ENCODE results near the gene CCDC134.

Gene CCDC134

DNA sequence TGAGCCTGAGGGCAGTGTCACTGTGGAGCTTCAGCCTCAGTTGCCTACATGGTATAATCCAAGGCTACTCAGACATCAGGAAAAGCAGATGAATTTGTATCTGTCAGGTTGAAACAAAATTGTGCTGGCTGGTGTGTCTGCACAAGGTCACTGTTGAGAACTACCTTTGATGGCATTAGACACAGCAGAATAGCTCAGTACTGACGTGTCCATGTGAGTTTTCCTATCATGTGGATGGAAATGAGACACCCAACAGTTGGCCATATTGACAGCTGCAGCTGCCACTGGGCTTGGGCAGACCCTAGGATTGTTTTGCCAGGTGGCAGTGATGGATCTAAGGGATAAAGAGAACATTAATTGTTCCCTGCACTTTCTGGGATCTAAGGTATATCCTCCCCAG lies 15.8 kb downstream of the CCDC134 start:
- no peak overlapping the region for H2BK12ac ChIP-seq (ENCODE audit: low read length)
- no peak overlapping the region for H3K4ac ChIP-seq (ENCODE audit: low read depth, low read length)
- peaks cover 5% of the 10 kb centered on the region for H3K9me3 ChIP-seq (ENCODE audit: insufficient read depth, low read depth, low read length)
- H2BK120ac ChIP-seq (ENCODE audit: insufficient read depth, low read length, poor library complexity): no peak overlapping the region
- DNase-seq: peak; percentile 89 to 97
- no peak overlapping the region for H4K8ac ChIP-seq (ENCODE audit: low read depth, low read length)
- no peak overlapping the region for H2AFZ ChIP-seq (ENCODE audit: insufficient read depth, low read length, poor library complexity)
- H3K79me1 ChIP-seq (ENCODE audit: low read length): no peaks in the 10 kb centered on the region
- H3K79me2 ChIP-seq (ENCODE audit: control insufficient read depth, insufficient read depth, low read length, poor library complexity): no peaks in the 10 kb centered on the region
- peaks cover 0 to 9% of the 10 kb centered on the region in 2 experiments for H3K4me1 ChIP-seq (ENCODE audit: control insufficient read depth in 1 of 2, insufficient read depth in 2 of 2, low read length in 2 of 2)
- no peak overlapping the region for H2BK5ac ChIP-seq (ENCODE audit: low read depth, low read length, poor library complexity)
- H3K4me3 ChIP-seq (ENCODE audit: low read depth, low read length): no peak overlapping the region
- no peak overlapping the region for H3K18ac ChIP-seq (ENCODE audit: low read length)
- WGBS (ENCODE audit: extremely low coverage, insufficient coverage, insufficient read length): no CpG with 5 or more reads among the region's 1 CpG
- H3K23ac ChIP-seq (ENCODE audit: low read length): no peak overlapping the region
- H4K12ac ChIP-seq (ENCODE audit: low read depth, low read length): no peak overlapping the region
- H3K14ac ChIP-seq (ENCODE audit: low read length): no peak overlapping the region
- H3K9ac ChIP-seq (ENCODE audit: low read length): no peak overlapping the region
- H3K27ac ChIP-seq (ENCODE audit: low read depth, low read length): no peak overlapping the region
- no peaks in the 10 kb centered on the region for H3K27me3 ChIP-seq (ENCODE audit: insufficient read depth, low read length)
- H2AK5ac ChIP-seq (ENCODE audit: low read length): no peak overlapping the region
- H3K36me3 ChIP-seq (ENCODE audit: control insufficient read depth in 1 of 2, insufficient read depth in 2 of 2, low read length in 2 of 2): peaks cover 0 to 14% of the 10 kb centered on the region in 2 experiments
- no peak overlapping the region for H3K4me2 ChIP-seq (ENCODE audit: low read length)
- no peak overlapping the region for H4K91ac ChIP-seq (ENCODE audit: low read depth, low read length)

DNA sequence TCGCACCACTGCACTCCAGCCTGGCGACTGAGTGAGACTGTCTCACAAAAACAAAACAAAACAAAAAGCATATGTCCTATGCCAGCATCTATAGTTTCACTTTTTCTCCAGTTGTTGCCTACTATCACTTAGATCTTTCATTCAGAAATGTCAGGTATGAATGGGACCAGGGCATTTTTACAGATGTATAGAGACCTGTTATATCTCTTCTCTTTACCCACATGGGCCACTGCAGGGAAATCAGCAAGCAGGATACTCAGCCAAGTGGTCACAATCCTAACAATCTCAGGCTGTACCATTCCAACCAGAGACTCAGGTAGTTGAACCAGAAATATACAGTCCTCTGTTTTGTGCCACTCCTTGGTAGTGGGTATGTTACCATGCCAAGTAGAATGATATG lies 16.4 kb downstream of the CCDC134 start:
- no peak overlapping the region for H3K4me3 ChIP-seq (ENCODE audit: low read depth, low read length)
- no peak overlapping the region for H2AK5ac ChIP-seq (ENCODE audit: low read length)
- no peak overlapping the region for H3K4ac ChIP-seq (ENCODE audit: low read depth, low read length)
- H4K91ac ChIP-seq (ENCODE audit: low read depth, low read length): no peak overlapping the region
- H3K79me2 ChIP-seq (ENCODE audit: control insufficient read depth, insufficient read depth, low read length, poor library complexity): no peaks in the 10 kb centered on the region
- no peaks in the 10 kb centered on the region for H3K79me1 ChIP-seq (ENCODE audit: low read length)
- H4K8ac ChIP-seq (ENCODE audit: low read depth, low read length): no peak overlapping the region
- H3K27ac ChIP-seq (ENCODE audit: low read depth, low read length): no peak overlapping the region
- H3K9me3 ChIP-seq (ENCODE audit: insufficient read depth, low read depth, low read length): peaks cover 5% of the 10 kb centered on the region
- H3K36me3 ChIP-seq (ENCODE audit: control insufficient read depth in 1 of 2, insufficient read depth in 2 of 2, low read length in 2 of 2): peaks cover 0 to 14% of the 10 kb centered on the region in 2 experiments
- no peak overlapping the region for H3K4me2 ChIP-seq (ENCODE audit: low read length)
- no peak overlapping the region for H3K18ac ChIP-seq (ENCODE audit: low read length)
- H3K9ac ChIP-seq (ENCODE audit: low read length): no peak overlapping the region
- no peak overlapping the region for H2BK5ac ChIP-seq (ENCODE audit: low read depth, low read length, poor library complexity)
- H3K4me1 ChIP-seq (ENCODE audit: control insufficient read depth in 1 of 2, insufficient read depth in 2 of 2, low read length in 2 of 2): peaks cover 0 to 9% of the 10 kb centered on the region in 2 experiments
- no peaks in the 10 kb centered on the region for H3K27me3 ChIP-seq (ENCODE audit: insufficient read depth, low read length)
- no peak overlapping the region for H2AFZ ChIP-seq (ENCODE audit: insufficient read depth, low read length, poor library complexity)
- WGBS (ENCODE audit: extremely low coverage, insufficient coverage, insufficient read length): no CpG with 5 or more reads among the region's 2 CpGs
- DNase-seq: peak; percentile 72 to 95
- no peak overlapping the region for H2BK120ac ChIP-seq (ENCODE audit: insufficient read depth, low read length, poor library complexity)
- no peak overlapping the region for H2BK12ac ChIP-seq (ENCODE audit: low read length)
- H3K14ac ChIP-seq (ENCODE audit: low read length): no peak overlapping the region
- no peak overlapping the region for H3K23ac ChIP-seq (ENCODE audit: low read length)
- no peak overlapping the region for H4K12ac ChIP-seq (ENCODE audit: low read depth, low read length)

DNA sequence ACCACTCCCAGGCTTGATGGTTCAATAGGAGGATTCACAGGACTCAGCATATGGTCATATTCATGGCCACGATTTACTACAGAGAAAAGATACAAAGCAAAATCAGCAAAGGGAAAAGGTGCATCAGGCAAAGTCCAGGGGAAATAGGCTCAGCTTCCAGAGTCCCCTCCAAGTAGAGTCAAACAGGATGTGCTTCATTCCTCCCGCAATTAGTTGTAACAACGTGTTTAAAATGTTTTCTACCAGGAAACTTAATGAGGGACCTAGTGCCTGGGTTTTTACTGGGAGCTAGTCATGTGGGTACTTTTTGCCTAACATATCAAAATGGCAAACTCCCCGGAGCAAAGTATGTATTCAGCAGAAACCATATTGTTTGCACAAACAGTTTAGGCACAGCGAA lies 17.5 kb downstream of the CCDC134 start:
- no peak overlapping the region for H3K23ac ChIP-seq (ENCODE audit: low read length)
- no peak overlapping the region for H2BK12ac ChIP-seq (ENCODE audit: low read length)
- no peak overlapping the region for H3K9ac ChIP-seq (ENCODE audit: low read length)
- H3K14ac ChIP-seq (ENCODE audit: low read length): no peak overlapping the region
- peak; percentile 84 to 95 for DNase-seq
- H3K79me1 ChIP-seq (ENCODE audit: low read length): no peaks in the 10 kb centered on the region
- peaks cover 0 to 10% of the 10 kb centered on the region in 2 experiments for H3K36me3 ChIP-seq (ENCODE audit: control insufficient read depth in 1 of 2, insufficient read depth in 2 of 2, low read length in 2 of 2)
- H3K4me2 ChIP-seq (ENCODE audit: low read length): no peak overlapping the region
- no peak overlapping the region for H2BK120ac ChIP-seq (ENCODE audit: insufficient read depth, low read length, poor library complexity)
- H3K79me2 ChIP-seq (ENCODE audit: control insufficient read depth, insufficient read depth, low read length, poor library complexity): no peaks in the 10 kb centered on the region
- no peak overlapping the region for H3K4ac ChIP-seq (ENCODE audit: low read depth, low read length)
- no peak overlapping the region for H4K91ac ChIP-seq (ENCODE audit: low read depth, low read length)
- no peaks in the 10 kb centered on the region for H3K27me3 ChIP-seq (ENCODE audit: insufficient read depth, low read length)
- no CpG with 5 or more reads among the region's 5 CpGs for WGBS (ENCODE audit: extremely low coverage, insufficient coverage, insufficient read length)
- no peak overlapping the region for H3K18ac ChIP-seq (ENCODE audit: low read length)
- H4K8ac ChIP-seq (ENCODE audit: low read depth, low read length): no peak overlapping the region
- H2BK5ac ChIP-seq (ENCODE audit: low read depth, low read length, poor library complexity): no peak overlapping the region
- no peak overlapping the region for H3K4me3 ChIP-seq (ENCODE audit: low read depth, low read length)
- no peak overlapping the region for H2AFZ ChIP-seq (ENCODE audit: insufficient read depth, low read length, poor library complexity)
- no peak overlapping the region for H3K27ac ChIP-seq (ENCODE audit: low read depth, low read length)
- peaks cover 0 to 9% of the 10 kb centered on the region in 2 experiments for H3K4me1 ChIP-seq (ENCODE audit: control insufficient read depth in 1 of 2, insufficient read depth in 2 of 2, low read length in 2 of 2)
- no peak overlapping the region for H4K12ac ChIP-seq (ENCODE audit: low read depth, low read length)
- peaks cover 3% of the 10 kb centered on the region for H3K9me3 ChIP-seq (ENCODE audit: insufficient read depth, low read depth, low read length)
- H2AK5ac ChIP-seq (ENCODE audit: low read length): no peak overlapping the region

DNA sequence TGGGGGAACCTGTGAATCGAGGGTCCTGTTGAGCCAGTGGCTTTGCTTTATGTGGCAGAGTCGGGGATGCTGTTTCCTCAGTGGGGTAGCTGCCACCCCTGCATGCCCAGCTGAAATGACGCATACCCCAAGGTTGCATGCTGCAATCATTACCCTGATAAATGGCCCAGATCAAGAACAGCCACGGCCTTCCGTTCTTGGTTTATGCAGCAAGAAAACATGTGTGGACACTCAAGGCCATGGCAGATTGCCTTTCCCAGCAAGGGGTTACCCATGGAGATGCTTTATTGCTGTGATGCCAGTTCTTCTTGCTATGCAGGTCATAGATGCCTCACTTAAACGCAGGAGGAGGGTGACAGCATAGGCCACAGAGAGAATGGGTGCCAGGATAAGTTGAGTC lies 18.1 kb downstream of the CCDC134 start:
- no peak overlapping the region for H2AK5ac ChIP-seq (ENCODE audit: low read length)
- H3K4ac ChIP-seq (ENCODE audit: low read depth, low read length): no peak overlapping the region
- H3K18ac ChIP-seq (ENCODE audit: low read length): no peak overlapping the region
- H3K79me1 ChIP-seq (ENCODE audit: low read length): no peaks in the 10 kb centered on the region
- H3K79me2 ChIP-seq (ENCODE audit: control insufficient read depth, insufficient read depth, low read length, poor library complexity): no peaks in the 10 kb centered on the region
- WGBS (ENCODE audit: extremely low coverage, insufficient coverage, insufficient read length): no CpG with 5 or more reads among the region's 6 CpGs
- H2BK120ac ChIP-seq (ENCODE audit: insufficient read depth, low read length, poor library complexity): no peak overlapping the region
- no peak overlapping the region for H3K9ac ChIP-seq (ENCODE audit: low read length)
- no peak overlapping the region for H4K12ac ChIP-seq (ENCODE audit: low read depth, low read length)
- peaks cover 3% of the 10 kb centered on the region for H3K9me3 ChIP-seq (ENCODE audit: insufficient read depth, low read depth, low read length)
- H3K27me3 ChIP-seq (ENCODE audit: insufficient read depth, low read length): no peaks in the 10 kb centered on the region
- H4K8ac ChIP-seq (ENCODE audit: low read depth, low read length): no peak overlapping the region
- peaks cover 0 to 5% of the 10 kb centered on the region in 2 experiments for H3K36me3 ChIP-seq (ENCODE audit: control insufficient read depth in 1 of 2, insufficient read depth in 2 of 2, low read length in 2 of 2)
- DNase-seq: no peak
- no peak overlapping the region for H3K27ac ChIP-seq (ENCODE audit: low read depth, low read length)
- H4K91ac ChIP-seq (ENCODE audit: low read depth, low read length): no peak overlapping the region
- no peak overlapping the region for H2BK12ac ChIP-seq (ENCODE audit: low read length)
- H3K4me2 ChIP-seq (ENCODE audit: low read length): no peak overlapping the region
- H3K23ac ChIP-seq (ENCODE audit: low read length): no peak overlapping the region
- H2BK5ac ChIP-seq (ENCODE audit: low read depth, low read length, poor library complexity): no peak overlapping the region
- H3K14ac ChIP-seq (ENCODE audit: low read length): no peak overlapping the region
- no peak overlapping the region for H2AFZ ChIP-seq (ENCODE audit: insufficient read depth, low read length, poor library complexity)
- peaks cover 0 to 9% of the 10 kb centered on the region in 2 experiments for H3K4me1 ChIP-seq (ENCODE audit: control insufficient read depth in 1 of 2, insufficient read depth in 2 of 2, low read length in 2 of 2)
- no peak overlapping the region for H3K4me3 ChIP-seq (ENCODE audit: low read depth, low read length)

All from trophoblast cell (in vitro differentiated cells and primary cell).